DND-41 (cell line): ENCODE results near the gene SND1.

Experiments used
- ATAC-seq: fragments of 200-7000 bp; cut with Tn5 transposase; 3 replicates; pipeline ENCODE4 v1.9.1; 2021; ENCODE audit warnings: low read depth; ENCODE audit not compliant: insufficient read depth
- DNase-seq: peaks from one replicate; pipeline ENCODE4 v3.0.0-alpha.2; 2020
- H2AFZ ChIP-seq: 2 replicates; pipeline ENCODE4 v1.6.0; 2012; ENCODE audit warnings: low read depth, low read length
- H3K27ac ChIP-seq: 2 replicates; pipeline ENCODE4 v1.5.1; 2012; ENCODE audit warnings: low read length, inconsistent platforms
- H3K27me3 ChIP-seq: fragments of 200-600 bp; sonication (generic); 2 replicates; pipeline ENCODE4 v1.6.0; 2012; ENCODE audit warnings: low read length, mild to moderate bottlenecking, inconsistent platforms; ENCODE audit not compliant: insufficient read depth, poor library complexity
- H3K36me3 ChIP-seq: 2 replicates; pipeline ENCODE4 v1.5.1; 2012; ENCODE audit warnings: low read length, inconsistent platforms; ENCODE audit not compliant: insufficient read depth
- H3K4me1 ChIP-seq: 2 replicates; pipeline ENCODE4 v1.5.1; 2012; ENCODE audit warnings: mild to moderate bottlenecking, low read length; ENCODE audit not compliant: insufficient read depth
- H3K4me2 ChIP-seq: 2 replicates; pipeline ENCODE4 v1.6.0; 2012; ENCODE audit warnings: mild to moderate bottlenecking, moderate library complexity, low read length, inconsistent platforms; ENCODE audit not compliant: insufficient read depth
- H3K4me3 ChIP-seq, 2 experiments: fragments of 200-600 bp in 1 of 2; shearing (Covaris generic) in 1 of 2; 2 replicates each; pipeline ENCODE4 v1.5.1; 2012 to 2016; ENCODE audit warnings: inconsistent platforms in 2 of 2, low read length in 2 of 2, mild to moderate bottlenecking in 2 of 2, low read depth in 1 of 2, moderate library complexity in 1 of 2
- H3K79me2 ChIP-seq: 2 replicates; pipeline ENCODE4 v1.6.0; 2012; ENCODE audit warnings: low read length, inconsistent platforms; ENCODE audit not compliant: insufficient read depth
- H3K9ac ChIP-seq: 2 replicates; pipeline ENCODE4 v1.6.0; 2012; ENCODE audit warnings: low read depth, mild to moderate bottlenecking, inconsistent platforms, low read length, moderate library complexity
- H3K9me3 ChIP-seq: 2 replicates; pipeline ENCODE4 v1.5.1; 2012; ENCODE audit warnings: low read length, moderate library complexity, mild to moderate bottlenecking, inconsistent platforms; ENCODE audit not compliant: insufficient read depth, severe bottlenecking
- H4K20me1 ChIP-seq: 2 replicates; pipeline ENCODE4 v1.6.0; 2012; ENCODE audit warnings: low read length; ENCODE audit not compliant: insufficient read depth
- EZH2 ChIP-seq: IDR thresholded peaks from 3 replicates; pipeline ENCODE4 v1.6.1; 2012; ENCODE audit warnings: borderline replicate concordance, low read depth, mild to moderate bottlenecking, moderate library complexity, low read length, inconsistent platforms; ENCODE audit not compliant: severe bottlenecking
- TF ChIP-seq, protein P1 (sequence below): IDR thresholded peaks from 2 replicates; pipeline ENCODE4 v1.5.1; 2012; ENCODE audit warnings: borderline replicate concordance, low read length, moderate library complexity, mild to moderate bottlenecking; ENCODE audit not compliant: poor library complexity, severe bottlenecking; ENCODE audit errors: extremely low read depth

The SND1 gene

DNA sequence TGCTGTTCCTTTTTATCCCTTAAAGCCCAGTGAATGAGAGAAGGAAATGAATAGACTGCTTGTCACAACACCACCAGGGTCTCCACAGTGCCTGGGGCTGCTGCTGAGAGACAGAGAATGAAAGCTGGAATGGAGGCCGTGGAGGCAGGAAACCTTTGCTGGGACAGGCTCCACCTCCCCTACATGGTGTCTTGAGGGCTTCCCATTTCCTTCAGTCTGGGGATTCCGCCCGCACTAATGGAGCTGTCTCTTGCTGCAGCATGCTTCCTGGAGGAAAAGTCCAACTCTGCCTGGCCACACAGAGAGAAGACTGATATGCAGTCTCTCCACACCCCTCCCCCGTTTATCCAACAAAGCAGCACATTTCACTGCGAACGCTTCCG is 324.7 kb downstream of the SND1 start:
- H2AFZ ChIP-seq, result no peak overlapping the region
- TF ChIP-seq, protein P1, sequence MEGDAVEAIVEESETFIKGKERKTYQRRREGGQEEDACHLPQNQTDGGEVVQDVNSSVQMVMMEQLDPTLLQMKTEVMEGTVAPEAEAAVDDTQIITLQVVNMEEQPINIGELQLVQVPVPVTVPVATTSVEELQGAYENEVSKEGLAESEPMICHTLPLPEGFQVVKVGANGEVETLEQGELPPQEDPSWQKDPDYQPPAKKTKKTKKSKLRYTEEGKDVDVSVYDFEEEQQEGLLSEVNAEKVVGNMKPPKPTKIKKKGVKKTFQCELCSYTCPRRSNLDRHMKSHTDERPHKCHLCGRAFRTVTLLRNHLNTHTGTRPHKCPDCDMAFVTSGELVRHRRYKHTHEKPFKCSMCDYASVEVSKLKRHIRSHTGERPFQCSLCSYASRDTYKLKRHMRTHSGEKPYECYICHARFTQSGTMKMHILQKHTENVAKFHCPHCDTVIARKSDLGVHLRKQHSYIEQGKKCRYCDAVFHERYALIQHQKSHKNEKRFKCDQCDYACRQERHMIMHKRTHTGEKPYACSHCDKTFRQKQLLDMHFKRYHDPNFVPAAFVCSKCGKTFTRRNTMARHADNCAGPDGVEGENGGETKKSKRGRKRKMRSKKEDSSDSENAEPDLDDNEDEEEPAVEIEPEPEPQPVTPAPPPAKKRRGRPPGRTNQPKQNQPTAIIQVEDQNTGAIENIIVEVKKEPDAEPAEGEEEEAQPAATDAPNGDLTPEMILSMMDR, result no peak
- no peak for TF ChIP-seq EZH2
- H3K27ac ChIP-seq, result no peak overlapping the region
- H4K20me1 ChIP-seq, result no peaks in the 10 kb centered on the region
- H3K27me3 ChIP-seq, result no peaks in the 10 kb centered on the region
- ATAC-seq (no peak), DNase-seq (no peak)
- H3K4me1 ChIP-seq, result no peaks in the 10 kb centered on the region
- no peak overlapping the region for H3K9ac ChIP-seq
- no peak overlapping the region for H3K4me3 ChIP-seq
- H3K36me3 ChIP-seq, result peaks cover 35% of the 10 kb centered on the region
- no peaks in the 10 kb centered on the region for H3K79me2 ChIP-seq
- H3K9me3 ChIP-seq, result peaks cover 14% of the 10 kb centered on the region
- H3K4me2 ChIP-seq, result no peak overlapping the region

DNA sequence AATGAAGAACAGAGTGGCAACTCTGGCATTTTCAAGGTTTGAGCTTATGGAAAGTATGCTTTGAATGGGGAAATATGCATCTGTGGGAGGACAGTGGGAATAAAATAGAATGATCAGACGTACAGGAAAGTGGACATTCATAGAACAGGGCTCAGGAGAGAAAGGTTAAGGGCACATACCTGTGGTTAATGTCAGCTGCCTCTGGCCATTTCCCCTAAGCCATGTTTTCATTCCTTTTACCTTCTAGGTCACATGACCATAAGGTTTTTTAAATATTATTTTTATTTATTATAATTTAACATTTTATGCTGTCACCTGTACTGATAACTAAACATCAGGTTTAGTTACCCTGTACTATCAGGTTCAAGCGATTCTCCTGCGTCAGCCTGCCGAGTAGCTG is 326.4 kb downstream of the SND1 start:
- H2AFZ ChIP-seq, result no peak overlapping the region
- no peak for TF ChIP-seq EZH2
- TF ChIP-seq, protein P1, result no peak
- ATAC-seq (no peak), DNase-seq (no peak)
- no peaks in the 10 kb centered on the region for H3K27me3 ChIP-seq
- no peak overlapping the region for H3K9ac ChIP-seq
- H3K79me2 ChIP-seq, result no peaks in the 10 kb centered on the region
- H3K36me3 ChIP-seq, result peaks cover 35% of the 10 kb centered on the region
- no peak overlapping the region for H3K4me3 ChIP-seq
- no peaks in the 10 kb centered on the region for H4K20me1 ChIP-seq
- H3K4me2 ChIP-seq, result no peak overlapping the region
- H3K4me1 ChIP-seq, result no peaks in the 10 kb centered on the region
- H3K9me3 ChIP-seq, result peaks cover 14% of the 10 kb centered on the region
- H3K27ac ChIP-seq, result no peak overlapping the region

DNA sequence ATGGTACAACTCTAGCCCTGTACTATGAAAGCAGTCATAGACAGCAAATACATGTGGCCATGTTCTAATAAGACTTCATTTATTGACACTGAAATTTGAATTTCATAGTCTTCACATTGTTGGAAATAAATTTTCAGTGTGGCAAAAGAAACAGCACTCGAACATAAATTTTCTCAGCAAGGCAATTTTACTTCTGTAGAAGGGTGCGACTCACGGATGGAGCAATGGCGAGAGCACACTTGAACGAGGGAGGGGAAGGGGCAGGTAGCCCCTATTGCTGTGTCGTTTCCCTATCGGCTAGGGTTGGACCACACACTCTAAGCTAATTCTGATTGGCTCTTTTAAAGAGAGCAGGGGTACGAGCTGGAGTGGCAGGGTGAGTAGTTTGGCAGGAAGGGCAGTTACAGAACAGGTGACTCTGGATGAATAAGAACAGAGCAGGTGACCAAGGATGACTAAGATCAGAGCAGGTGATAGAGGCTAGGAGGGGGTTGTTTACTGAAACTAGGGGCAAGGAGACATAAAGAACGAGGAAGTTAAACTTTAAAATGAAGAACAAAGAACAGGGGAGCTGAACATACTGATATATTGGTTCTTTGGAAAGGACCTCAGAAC is 327.2 kb downstream of the SND1 start:
- H3K36me3 ChIP-seq, result peaks cover 35% of the 10 kb centered on the region
- H3K9me3 ChIP-seq, result peaks cover 14% of the 10 kb centered on the region
- H3K79me2 ChIP-seq, result no peaks in the 10 kb centered on the region

More for the DNA sequence above, 327.2 kb downstream of the SND1 start:
- ATAC-seq, result no peak
- no peaks in the 10 kb centered on the region for H3K4me1 ChIP-seq
- no peak overlapping the region for H3K4me2 ChIP-seq
- no peak overlapping the region for H3K4me3 ChIP-seq
- DNase-seq, result no peak
- H2AFZ ChIP-seq, result no peak overlapping the region
- no peaks in the 10 kb centered on the region for H4K20me1 ChIP-seq
- no peaks in the 10 kb centered on the region for H3K27me3 ChIP-seq
- H3K27ac ChIP-seq, result no peak overlapping the region
- TF ChIP-seq EZH2, result no peak
- TF ChIP-seq, protein P1, result no peak
- no peak overlapping the region for H3K9ac ChIP-seq
